Karpas-422 (cell line): Measurements from ENCODE around the gene LTV1. TPM values are rescaled to one million over a fixed set of nuclear protein-coding genes. Genes with fewer than 3 reads are reported as not detected.

Experiments
- DNase-seq: peaks from one replicate; pipeline ENCODE4 v3.0.0-alpha.2; 2015
- H2AFZ ChIP-seq: fragments of 200-600 bp; sonication (generic); 2 replicates; pipeline ENCODE4 v1.6.1; 2014; ENCODE audit warnings: antibody characterized with exemption, low read length, mixed read lengths
- H3K27ac ChIP-seq: fragments of 200-600 bp; sonication (generic); 2 replicates; pipeline ENCODE4 v1.5.1; 2014; ENCODE audit warnings: mild to moderate bottlenecking, low read length, moderate library complexity
- H3K27me3 ChIP-seq: fragments of 200-600 bp; sonication (generic); 2 replicates; pipeline ENCODE4 v1.6.1; 2014; ENCODE audit warnings: low read length, mixed read lengths
- H3K36me3 ChIP-seq: fragments of 200-600 bp; sonication (generic); 2 replicates; pipeline ENCODE4 v1.6.1; 2014; ENCODE audit warnings: low read length, mixed read lengths; ENCODE audit not compliant: insufficient read depth
- H3K4me1 ChIP-seq: fragments of 200-600 bp; sonication (generic); 2 replicates; pipeline ENCODE4 v1.6.1; 2014; ENCODE audit warnings: mild to moderate bottlenecking, low read length, mixed read lengths
- H3K4me2 ChIP-seq: fragments of 200-600 bp; sonication (generic); 2 replicates; pipeline ENCODE4 v1.6.1; 2014; ENCODE audit warnings: low read length, low read depth, mild to moderate bottlenecking; ENCODE audit not compliant: poor library complexity, severe bottlenecking
- H3K4me3 ChIP-seq: fragments of 200-600 bp; sonication (generic); 2 replicates; pipeline ENCODE4 v1.5.1; 2014; ENCODE audit warnings: mild to moderate bottlenecking, antibody characterized with exemption, low read length, mixed read lengths
- H3K79me2 ChIP-seq: fragments of 200-600 bp; sonication (generic); 2 replicates; pipeline ENCODE4 v1.6.1; 2014; ENCODE audit warnings: mild to moderate bottlenecking, low read length, mixed read lengths
- H3K9ac ChIP-seq: fragments of 200-600 bp; sonication (generic); 2 replicates; pipeline ENCODE4 v1.6.0; 2014; ENCODE audit warnings: low read length
- H3K9me2 ChIP-seq: fragments of 200-600 bp; sonication (generic), shearing (Covaris generic); replicated peaks from 2 replicates; pipeline ENCODE4 v1.6.0; 2014; ENCODE audit warnings: mild to moderate bottlenecking, low read length, moderate library complexity; ENCODE audit not compliant: insufficient read depth
- H3K9me3 ChIP-seq: fragments of 300-700, 200-600 bp; sonication (generic); 2 replicates; pipeline ENCODE4 v1.6.1; 2014; ENCODE audit warnings: low read length, mixed read lengths
- H4K20me1 ChIP-seq: fragments of 200-600 bp; sonication (generic); 2 replicates; pipeline ENCODE4 v1.6.1; 2014; ENCODE audit warnings: mild to moderate bottlenecking, antibody characterized with exemption, low read length, low read depth; ENCODE audit not compliant: insufficient read depth
- small RNA-seq: library from RNA; depleted of rRNA; stranded (forward); fragments of <200 nt; gene quantifications from one replicate; pipeline ENCODE3, GENCODE V24; 2014
- total RNA-seq: library from RNA; depleted of rRNA; stranded (reverse); fragments of >200 nt; shearing (Covaris generic); gene quantifications from 2 replicates; pipeline ENCODE4 v1.2.3, GENCODE V29; 2014; ENCODE audit warnings: low replicate concordance; rRNA removed

Gene LTV1
- total RNA-seq, 1 experiment from 2014 or later, result 19.4 TPM

DNA sequence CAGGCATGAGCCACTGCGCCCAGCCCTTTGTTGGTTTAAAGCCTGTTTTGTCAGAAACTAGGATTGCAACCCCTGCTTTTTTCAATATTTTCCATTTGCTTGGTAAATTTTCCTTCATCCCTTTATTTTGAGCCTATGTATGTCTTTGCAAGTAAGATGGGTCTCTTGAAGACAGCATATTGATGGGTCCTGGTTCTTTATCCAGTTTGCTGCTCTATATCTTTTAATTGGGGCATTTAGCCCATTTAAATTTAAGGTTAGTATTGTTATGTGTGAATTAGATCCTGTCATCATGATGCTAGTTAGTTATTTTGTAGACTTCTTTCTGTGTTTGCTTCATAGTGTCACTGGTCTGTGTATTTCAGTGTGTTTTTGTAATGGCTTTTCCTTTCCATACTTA is 67.9 kb downstream of the LTV1 start:
- no peak overlapping the region for H3K9ac ChIP-seq
- no peak overlapping the region for H2AFZ ChIP-seq
- H3K36me3 ChIP-seq, result no peaks in the 10 kb centered on the region
- no peaks in the 10 kb centered on the region for H3K27me3 ChIP-seq
- H3K4me3 ChIP-seq, result no peak overlapping the region
- H3K27ac ChIP-seq, result no peak overlapping the region
- no peaks in the 10 kb centered on the region; the same call in none of the 2 replicates for H3K9me2 ChIP-seq
- H3K79me2 ChIP-seq, result no peaks in the 10 kb centered on the region
- DNase-seq, result no peak
- no peaks in the 10 kb centered on the region for H3K9me3 ChIP-seq
- no peak overlapping the region for H3K4me2 ChIP-seq
- H3K4me1 ChIP-seq, result no peaks in the 10 kb centered on the region
- no peaks in the 10 kb centered on the region for H4K20me1 ChIP-seq

DNA sequence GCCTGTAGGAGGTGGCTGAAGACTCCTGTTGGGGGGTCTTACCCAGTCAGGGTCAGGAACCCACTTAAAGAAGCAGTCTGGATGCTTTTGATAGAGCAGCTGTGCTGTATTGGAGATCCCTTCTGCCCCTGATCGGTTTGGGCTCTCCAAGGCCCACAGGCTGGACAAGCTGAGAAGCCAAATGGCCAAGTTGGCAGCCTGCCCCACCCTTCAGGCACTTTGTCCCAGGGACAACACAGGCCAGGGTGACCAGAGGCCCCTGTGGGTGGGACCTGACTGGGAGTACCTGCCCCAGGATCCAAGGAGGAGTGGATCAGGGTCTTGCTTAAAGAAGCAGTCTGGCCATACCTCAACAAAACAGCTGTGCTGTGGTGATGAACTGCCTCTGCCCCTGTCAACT is 69.5 kb downstream of the LTV1 start:
- Histone ChIP-seq H3K4me3 (no peak overlapping the region), H3K9ac (no peak overlapping the region), H2AFZ (no peak overlapping the region), H3K4me1 (no peaks in the 10 kb centered on the region), H4K20me1 (no peaks in the 10 kb centered on the region), H3K79me2 (no peaks in the 10 kb centered on the region), H3K36me3 (no peaks in the 10 kb centered on the region), H3K9me2 (no peaks in the 10 kb centered on the region; the same call in none of the 2 replicates), H3K4me2 (no peak overlapping the region), H3K27me3 (no peaks in the 10 kb centered on the region), H3K9me3 (peaks cover 3% of the 10 kb centered on the region; the same call in 1 of the 2 replicates), H3K27ac (no peak overlapping the region)
- no peak for DNase-seq

Small RNA genes lying within 50 kb of the gene (small RNA-seq; reads per million reads assigned to genes)
- gene ZC2HC1B, result not detected

Other genes with a start within 250 kb of the LTV1 start
- gene PHACTR2, start 165.4 kb upstream of the LTV1 start, total RNA-seq, result not detected in 2 replicates
- gene ZC2HC1B, start 21.1 kb downstream of the LTV1 start, total RNA-seq, result not detected in 2 replicates
- 4.7 and 6.5 TPM in 2 replicates for gene PLAGL1, start 164.9 kb downstream of the LTV1 start, total RNA-seq